Epithelial cell of proximal tubule (primary cell): ENCODE data around the gene ODAM. TPM values are rescaled to one million over a fixed set of nuclear protein-coding genes. Genes with fewer than 3 reads are reported as not detected.
A peak's percentile ranks its signal among the peaks of the same experiment; 100 is the strongest.

Experiments used
- DNase-seq: peaks from one replicate; pipeline ENCODE4 v3.0.0-alpha.2; 2011; ENCODE audit warnings: low read depth
- H3K4me3 ChIP-seq: 2 replicates; pipeline ENCODE4 v1.5.1; 2011; ENCODE audit warnings: low read depth, mild to moderate bottlenecking, low read length
- CTCF ChIP-seq: conservative IDR thresholded peaks from 2 replicates; pipeline ENCODE4 v1.5.1; 2012; ENCODE audit warnings: low read depth, mild to moderate bottlenecking, low read length
- total RNA-seq: library from RNA; depleted of rRNA; stranded (reverse); fragments of >200 nt; gene quantifications from 2 replicates; pipeline ENCODE4 v1.2.3, GENCODE V29; 2015

ODAM gene, protein sequence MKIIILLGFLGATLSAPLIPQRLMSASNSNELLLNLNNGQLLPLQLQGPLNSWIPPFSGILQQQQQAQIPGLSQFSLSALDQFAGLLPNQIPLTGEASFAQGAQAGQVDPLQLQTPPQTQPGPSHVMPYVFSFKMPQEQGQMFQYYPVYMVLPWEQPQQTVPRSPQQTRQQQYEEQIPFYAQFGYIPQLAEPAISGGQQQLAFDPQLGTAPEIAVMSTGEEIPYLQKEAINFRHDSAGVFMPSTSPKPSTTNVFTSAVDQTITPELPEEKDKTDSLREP
- not detected in 2 replicates for total RNA-seq

DNA sequence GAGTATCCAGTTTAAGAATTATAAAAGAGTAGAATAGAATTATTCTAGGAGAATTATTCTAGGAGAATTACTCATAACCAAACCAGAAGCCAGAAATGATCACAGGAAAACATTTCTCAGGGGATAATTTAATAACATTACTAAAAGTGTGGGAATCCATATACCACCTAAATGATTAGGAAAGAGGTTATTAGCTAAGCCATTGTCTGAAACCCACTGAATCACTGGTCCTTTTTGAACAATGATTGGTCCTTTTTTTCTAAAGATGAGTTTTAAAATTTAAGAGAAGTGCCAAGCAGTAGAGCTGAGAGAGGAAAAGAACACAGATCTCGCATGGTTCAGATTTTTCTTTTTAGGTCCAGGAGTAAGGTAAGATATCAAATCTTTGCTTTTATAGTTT lies at the start of gene ODAM:
ODAM (plus strand) TSS at position 301 of the 400 bp plus-strand sequence. CDS start 819 bp downstream, outside the sequence.
- no peak within 1 kb of the TSS for H3K4me3 ChIP-seq
- no peak for TF ChIP-seq CTCF
- no peak for DNase-seq

DNA sequence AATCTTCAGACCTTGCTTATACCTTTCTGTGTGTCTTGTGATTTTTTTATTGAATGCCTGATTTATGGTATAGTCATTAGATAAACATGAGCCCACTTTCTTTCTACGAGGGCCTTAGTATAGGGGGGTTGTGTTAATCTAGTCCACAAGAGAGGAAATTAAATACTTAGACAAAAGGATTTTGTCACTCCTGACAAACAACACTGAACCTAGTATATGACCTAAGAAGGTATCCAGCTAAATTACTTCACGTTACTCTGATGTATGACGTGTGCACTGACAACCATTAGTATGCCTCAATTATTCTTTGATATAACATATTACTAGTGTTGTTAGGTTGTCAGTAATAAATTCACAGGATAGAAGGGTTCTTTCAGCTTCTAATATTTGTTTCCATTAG lies 44.3 kb upstream of the ODAM start:
- no peak overlapping the region for H3K4me3 ChIP-seq
- DNase-seq = no peak
- no peak for TF ChIP-seq CTCF

DNA sequence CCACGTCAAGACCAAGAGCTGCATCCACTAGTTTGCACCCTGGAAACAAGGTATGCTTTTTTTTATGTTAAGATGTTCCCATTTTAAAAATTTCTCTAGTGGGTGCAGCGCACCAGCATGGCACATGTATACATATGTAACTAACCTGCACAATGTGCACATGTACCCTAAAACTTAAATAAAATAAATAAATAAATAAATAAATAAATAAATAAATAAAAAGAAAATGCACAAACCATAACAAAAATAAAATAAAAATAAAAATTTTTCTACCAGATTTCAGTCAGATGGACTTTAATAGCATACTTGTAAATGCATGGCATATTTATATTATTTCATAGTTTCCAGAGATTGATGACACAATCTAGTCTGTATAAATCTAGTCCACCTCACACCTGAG lies 43.4 kb upstream of the ODAM start:
- TF ChIP-seq CTCF = no peak
- H3K4me3 ChIP-seq = no peak overlapping the region
- DNase-seq = no peak

- no peak for DNase-seq
- H3K4me3 ChIP-seq = no peak within 1 kb of the TSS
- TF ChIP-seq CTCF = no peak
Measured at GRCh38 chr4:70153937-70154336, 41.6 kb upstream of the ODAM start, which contains the start of gene PRR27. Gene PRR27, plus strand, starts transcription at chr4:70154237. Its CDS starts 139 bp downstream, at chr4:70154376.

GRCh38 chr4:70158576-70158975 lies 36.9 kb upstream of the ODAM start:
- TF ChIP-seq CTCF = no peak
- no peak for DNase-seq
- no peak overlapping the region for H3K4me3 ChIP-seq

DNA sequence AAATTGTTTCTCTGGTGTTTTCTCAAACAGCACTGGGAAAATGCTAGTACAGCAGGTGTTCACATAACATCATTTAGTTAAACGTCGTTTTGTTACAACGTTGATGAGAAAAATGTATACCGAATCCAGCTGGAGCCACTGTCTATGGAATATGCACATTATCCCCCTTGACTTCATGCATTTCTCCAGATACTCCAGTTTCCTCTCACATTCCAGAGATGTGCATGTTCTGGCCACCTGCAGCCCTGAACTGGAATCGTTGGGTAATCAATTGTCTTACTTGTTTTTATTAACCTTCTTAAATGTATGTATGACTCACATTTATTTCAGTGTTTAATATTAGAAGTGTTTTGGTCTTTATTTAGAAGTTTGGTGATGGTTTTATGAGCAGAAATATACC lies 18.4 kb upstream of the ODAM start:
- peak; percentile 14 for TF ChIP-seq CTCF
- no peak overlapping the region for H3K4me3 ChIP-seq
- DNase-seq = no peak

GRCh38 chr4:70178075-70178660 lies 17.4 kb upstream of the ODAM start:
- no peak overlapping the region for H3K4me3 ChIP-seq
- DNase-seq = no peak
- no peak for TF ChIP-seq CTCF
